Esophagus squamous epithelium (tissue), 5 donors: Measurements from ENCODE around the gene SORL1. TPM values are rescaled to one million over a fixed set of nuclear protein-coding genes. Genes with fewer than 3 reads are reported as not detected.

Experiments used
- DNase-seq: peaks from one replicate; lab custom pipeline; 2025; lab: John Stamatoyannopoulos, UW
- H3K27ac ChIP-seq, 4 donors: fragments of 200-600 bp; sonication (generic); one replicate each; pipeline ENCODE4 v1.5.1; 2016 to 2019; ENCODE audit warnings: mild to moderate bottlenecking in 1 of 4
- H3K27me3 ChIP-seq, 4 donors: fragments of 200-600 bp; sonication (generic); 1 replicate in 3 of 4; 2 replicates in 1 of 4; pipeline versions ENCODE4 v1.5.1 to v1.6.0; 2017 to 2021; ENCODE audit warnings: antibody characterized with exemption in 1 of 4
- H3K36me3 ChIP-seq, 3 donors: fragments of 200-600 bp; sonication (generic); one replicate each; pipeline ENCODE4 v1.5.1; 2016 to 2019
- H3K4me1 ChIP-seq, 3 donors: fragments of 200-600 bp; sonication (generic); one replicate each; pipeline ENCODE4 v1.5.1; 2017 to 2019
- H3K4me3 ChIP-seq, 4 donors: fragments of 200-600 bp; sonication (generic); 1 replicate in 3 of 4; 2 replicates in 1 of 4; pipeline ENCODE4 v1.5.1; 2016 to 2019; ENCODE audit warnings: mild to moderate bottlenecking in 2 of 4, moderate library complexity in 1 of 4
- H3K9me3 ChIP-seq, 3 donors: fragments of 200-600 bp; sonication (generic); one replicate each; pipeline ENCODE4 v1.5.1; 2016 to 2019
- CTCF ChIP-seq, 6 experiments: fragments of 450-650 bp in 4 of 6; fragments of 200-600 bp in 2 of 6; sonication (generic) in 2 of 6; IDR thresholded peaks; one replicate each; pipeline ENCODE4 v1.5.1; 2016 to 2019; ENCODE audit warnings: antibody characterized with exemption in 6 of 6, mild to moderate bottlenecking in 4 of 6, moderate library complexity in 4 of 6
- POLR2A ChIP-seq, 4 donors: fragments of 450-650 bp; IDR thresholded peaks; one replicate each; pipeline ENCODE4 v1.6.1; 2017; ENCODE audit warnings: antibody characterized with exemption in 4 of 4, mild to moderate bottlenecking in 4 of 4, moderate library complexity in 3 of 4
- WGBS, 2 donors: methylation state at CpG; one replicate each; pipeline ENCODE4 v1.1.5; 2018; 5-methylcytosine and 5-hydroxymethylcytosine counted together
- intact Hi-C: fragments of 100-400 bp; cut with DNase I; formaldehyde crosslinking; loops from one replicate; pipeline ENCODE4 v1.15.0; 2022
- total RNA-seq, 4 donors: library from RNA; depleted of rRNA; stranded (reverse); fragments of >200 nt; gene quantifications; one replicate each; pipeline ENCODE4 v1.1.0, GENCODE V29; 2016
- donor health status: DM: yes; HTN: yes; CAD: no.

Gene SORL1
- total RNA-seq, 4 donors from 2014 or later: 6.8 to 19.9 (median 16.3) TPM

- 71 to 83% methylated on average over 3 of the region's 3 CpGs for WGBS, 2 donors
- Histone ChIP-seq H3K4me3 (no peak overlapping the region), H3K36me3 (peaks cover 0 to 95% (median 3%) of the 10 kb centered on the region in 3 donors), H3K9me3 (no peaks in the 10 kb centered on the region), H3K4me1 (no peaks in the 10 kb centered on the region), H3K27ac (no peak overlapping the region), H3K27me3 (no peaks in the 10 kb centered on the region)
- no peak for DNase-seq
- intact Hi-C loops: no loop called here
- TF ChIP-seq POLR2A (IDR thresholded peaks at IDR 0.05) (no peak), CTCF (IDR thresholded peaks at IDR 0.05) (no peak)
Measured at GRCh38 chr11:121615501-121615900, 163.4 kb downstream of the SORL1 start.

GRCh38 chr11:121618516-121618915, 166.4 kb downstream of the SORL1 start:
- Histone ChIP-seq H3K4me3 (no peak overlapping the region), H3K27ac (no peak overlapping the region), H3K4me1 (no peaks in the 10 kb centered on the region), H3K27me3 (no peaks in the 10 kb centered on the region), H3K9me3 (no peaks in the 10 kb centered on the region), H3K36me3 (peaks cover 0 to 94% (median 3%) of the 10 kb centered on the region in 3 donors)
- intact Hi-C loops: no loop called here
- TF ChIP-seq CTCF (IDR thresholded peaks at IDR 0.05): no peak
- TF ChIP-seq POLR2A (IDR thresholded peaks at IDR 0.05): no peak
- no peak for DNase-seq
- 86 to 90% methylated on average over 8 of the region's 8 CpGs for WGBS, 2 donors

- Histone ChIP-seq H3K9me3 (no peaks in the 10 kb centered on the region), H3K4me3 (no peak overlapping the region), H3K36me3 (peaks cover 0 to 74% (median 0%) of the 10 kb centered on the region in 3 donors), H3K27ac (peak overlapping the region in 2 of 4 donors; percentile 27 to 32), H3K27me3 (no peaks in the 10 kb centered on the region), H3K4me1 (peaks cover 0 to 18% (median 13%) of the 10 kb centered on the region in 3 donors)
- TF ChIP-seq CTCF (IDR thresholded peaks at IDR 0.05) (no peak), POLR2A (IDR thresholded peaks at IDR 0.05) (no peak)
- 44 to 45% methylated on average over 7 of the region's 7 CpGs for WGBS, 2 donors
- DNase-seq: no peak
- intact Hi-C loops: no loop called here
Measured at GRCh38 chr11:121625777-121626506, 173.8 kb downstream of the SORL1 start.

- H3K4me3 ChIP-seq: no peak overlapping the region
- 37 to 55% methylated on average over 4 of the region's 4 CpGs for WGBS, 2 donors
- no peak for DNase-seq
- intact Hi-C loops: no loop called here
- H3K9me3 ChIP-seq: no peaks in the 10 kb centered on the region
- peaks cover 0 to 69% (median 0%) of the 10 kb centered on the region in 3 donors for H3K36me3 ChIP-seq
- no peaks in the 10 kb centered on the region for H3K27me3 ChIP-seq
- no peak for TF ChIP-seq POLR2A (IDR thresholded peaks at IDR 0.05)
- TF ChIP-seq CTCF (IDR thresholded peaks at IDR 0.05): no peak
- H3K27ac ChIP-seq: no peak overlapping the region
- peaks cover 0 to 18% (median 13%) of the 10 kb centered on the region in 3 donors for H3K4me1 ChIP-seq
Measured at GRCh38 chr11:121626507-121626875, 174.4 kb downstream of the SORL1 start.

GRCh38 chr11:121626980-121627379, 174.9 kb downstream of the SORL1 start:
- TF ChIP-seq POLR2A (IDR thresholded peaks at IDR 0.05): no peak
- TF ChIP-seq CTCF (IDR thresholded peaks at IDR 0.05): no peak
- H3K27ac ChIP-seq: no peak overlapping the region
- intact Hi-C loops: no loop called here
- no peaks in the 10 kb centered on the region for H3K27me3 ChIP-seq
- peaks cover 0 to 18% (median 13%) of the 10 kb centered on the region in 3 donors for H3K4me1 ChIP-seq
- no peaks in the 10 kb centered on the region for H3K9me3 ChIP-seq
- H3K36me3 ChIP-seq: peaks cover 0 to 64% (median 0%) of the 10 kb centered on the region in 3 donors
- H3K4me3 ChIP-seq: no peak overlapping the region
- DNase-seq: no peak
- 44 to 51% methylated on average over 2 of the region's 2 CpGs for WGBS, 2 donors
